ENCODE data around the gene YWHAH.

DNA sequence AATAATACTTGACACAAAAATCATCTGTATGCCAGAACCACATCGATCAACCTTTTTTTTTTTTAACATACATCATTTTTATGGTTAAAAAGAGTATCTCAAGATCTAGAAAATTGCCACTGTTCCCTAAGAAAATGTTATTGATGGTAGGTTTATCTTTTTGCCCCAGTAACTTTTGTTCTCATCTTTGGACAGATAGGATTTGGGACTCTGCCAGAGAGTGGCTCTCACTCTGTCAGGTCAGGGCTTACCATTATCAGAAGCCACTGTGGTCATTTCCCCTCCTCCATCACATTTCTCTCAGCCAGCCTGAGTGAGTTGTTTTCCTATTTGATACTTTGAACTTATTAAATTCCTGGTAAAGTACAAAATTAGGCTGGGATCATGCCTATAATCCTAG lies 47.9 kb upstream of the YWHAH start:
- TF ChIP-seq EZH2phosphoT487 (IDR thresholded peaks at IDR 0.05; ENCODE audit: insufficient read depth, low read depth) (no peak), EZH2 (IDR thresholded peaks at IDR 0.05; ENCODE audit: insufficient read depth, poor library complexity, severe bottlenecking) (no peak)

All from GM23248 (cell line).